GM23248 (cell line): ENCODE results near the gene NSA2. TPM values are rescaled to one million over a fixed set of nuclear protein-coding genes. Genes with fewer than 3 reads are reported as not detected.

Experiments used
- DNase-seq: peaks from one replicate; pipeline ENCODE4 v3.0.0-alpha.2; 2015
- H2AFZ ChIP-seq: fragments of 200-600 bp; sonication (generic); 2 replicates; pipeline ENCODE4 v1.6.1; 2016; ENCODE audit warnings: antibody characterized with exemption
- H3F3A ChIP-seq: fragments of 200-600 bp; sonication (generic); 2 replicates; pipeline ENCODE4 v1.6.1; 2016; ENCODE audit warnings: mild to moderate bottlenecking, antibody characterized with exemption, mixed run types; ENCODE audit not compliant: insufficient read depth
- H3K27ac ChIP-seq: fragments of 200-600 bp; sonication (generic); 2 replicates; pipeline ENCODE4 v1.5.1; 2016; ENCODE audit warnings: mild to moderate bottlenecking
- H3K27me3 ChIP-seq: fragments of 200-600 bp; sonication (generic); replicated peaks from 2 replicates; pipeline ENCODE4 v1.6.1; 2016; ENCODE audit warnings: mild to moderate bottlenecking; ENCODE audit not compliant: insufficient read depth
- H3K36me3 ChIP-seq: fragments of 200-600 bp; sonication (generic); 2 replicates; pipeline ENCODE4 v1.6.1; 2016; ENCODE audit warnings: low read depth, mild to moderate bottlenecking
- H3K4me1 ChIP-seq: fragments of 200-600 bp; sonication (generic); 2 replicates; pipeline ENCODE4 v1.6.1; 2016; ENCODE audit warnings: mild to moderate bottlenecking; ENCODE audit not compliant: insufficient read depth
- H3K4me2 ChIP-seq: fragments of 200-600 bp; sonication (generic); one replicate; pipeline ENCODE4 v1.6.1; 2016; ENCODE audit warnings: mild to moderate bottlenecking; ENCODE audit not compliant: unreplicated experiment
- H3K4me3 ChIP-seq: fragments of 200-600 bp; sonication (generic); 2 replicates; pipeline ENCODE4 v1.5.1; 2016; ENCODE audit warnings: mild to moderate bottlenecking
- H3K79me2 ChIP-seq: fragments of 200-600 bp; sonication (generic); 2 replicates; pipeline ENCODE4 v1.6.1; 2016; ENCODE audit warnings: mild to moderate bottlenecking; ENCODE audit not compliant: insufficient read depth
- H3K9ac ChIP-seq: fragments of 200-600 bp; sonication (generic); 2 replicates; pipeline ENCODE4 v1.6.1; 2016; ENCODE audit warnings: mild to moderate bottlenecking
- H3K9me2 ChIP-seq: fragments of 200-600 bp; sonication (generic); 2 replicates; pipeline ENCODE4 v1.6.1; 2016; ENCODE audit warnings: mixed run types, mild to moderate bottlenecking, moderate library complexity; ENCODE audit not compliant: insufficient read depth
- H3K9me3 ChIP-seq: fragments of 200-600 bp; sonication (generic); one replicate; pipeline ENCODE4 v1.6.1; 2017; ENCODE audit warnings: low read depth
- H4K20me1 ChIP-seq: fragments of 200-600 bp; sonication (generic); 2 replicates; pipeline ENCODE4 v1.6.0; 2016; ENCODE audit not compliant: insufficient read depth
- EZH2 ChIP-seq: fragments of 200-600 bp; sonication (generic); IDR thresholded peaks from 2 replicates; pipeline ENCODE4 v1.6.1; 2018; ENCODE audit warnings: antibody characterized with exemption, mild to moderate bottlenecking; ENCODE audit not compliant: insufficient read depth, poor library complexity, severe bottlenecking
- EZH2phosphoT487 ChIP-seq: fragments of 200-600 bp; sonication (generic); IDR thresholded peaks from 2 replicates; pipeline ENCODE4 v1.6.1; 2018; ENCODE audit warnings: antibody characterized with exemption, moderate library complexity, mild to moderate bottlenecking, low read depth; ENCODE audit not compliant: insufficient read depth
- WGBS, 2 experiments: methylation state at CpG; one replicate each; pipeline ENCODE4 v1.1.6; 2015 to 2017; ENCODE audit warnings: low lambda C conversion rate in 2 of 2, low coverage in 1 of 2; ENCODE audit errors: missing lambda C conversion rate in 2 of 2; 5-methylcytosine and 5-hydroxymethylcytosine counted together
- in situ Hi-C: fragments of 300-500 bp; cut with MboI; formaldehyde crosslinking; loops from 2 replicates; pipeline ENCODE4 v1.15.0; 2020
- polyA plus RNA-seq: library from polyadenylated mRNA; unstranded; fragments of >200 nt; fragmentation: Nextera tagmentation; extraction: Ambion mirVana; gene quantifications from 2 replicates; pipeline ENCODE4 v1.2.1, GENCODE V29; 2016
- total RNA-seq: library from RNA; depleted of rRNA; stranded (reverse); fragments of >200 nt; shearing (Covaris generic); gene quantifications from 2 replicates; pipeline ENCODE4 v1.2.3, GENCODE V29; 2014; rRNA removed

Gene NSA2
- total RNA-seq (51.9 and 59.3 TPM in 2 replicates), polyA plus RNA-seq (53.6 and 55.7 TPM in 2 replicates)

DNA sequence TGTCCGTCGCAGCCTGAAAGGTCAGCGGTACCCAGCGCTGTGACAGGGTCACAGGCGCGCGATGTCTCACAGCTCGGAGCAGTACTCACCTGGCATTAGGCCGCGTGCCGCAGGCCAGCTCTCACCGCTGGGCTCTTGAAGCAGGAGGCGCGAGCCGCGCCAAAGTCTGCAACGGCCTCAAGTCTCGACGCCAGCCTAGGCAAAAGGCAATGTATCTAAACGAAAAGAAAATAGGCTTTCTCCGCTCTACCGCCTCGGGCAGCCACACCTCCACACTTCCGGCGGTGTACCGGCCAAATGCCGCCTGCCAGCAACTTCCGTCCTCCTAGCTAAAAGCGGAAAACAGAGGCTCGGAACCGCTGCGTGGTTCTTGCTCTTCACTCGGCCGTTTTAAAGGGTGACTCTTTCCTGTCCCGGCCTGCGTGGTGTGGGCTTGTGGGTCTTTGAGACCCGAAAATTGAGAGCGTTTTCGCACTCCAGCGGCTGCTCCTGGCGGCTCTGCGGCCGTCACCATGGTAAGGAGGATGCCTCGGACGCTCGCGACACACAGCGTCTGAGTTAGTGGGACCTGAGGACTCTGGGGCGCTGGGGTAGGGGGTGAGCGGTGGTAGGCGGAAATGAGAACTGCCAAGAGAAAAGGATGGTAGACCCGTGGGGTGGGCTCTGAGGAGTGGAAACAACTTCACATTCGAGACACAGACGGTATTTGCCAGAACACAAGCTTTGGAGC, at the start of gene NSA2, which contains the start of gene GFM2:
Gene NSA2 (plus strand): TSS at position 401 of the 730 bp plus-strand sequence. CDS start 112 bp downstream, at position 513.
Gene GFM2 (minus strand): TSS at position 269 of the 730 bp plus-strand sequence. CDS start 3,375 bp downstream, outside the sequence.
- in situ Hi-C loops, result no loop called here
- peak; percentile 97 for DNase-seq
- Histone ChIP-seq H3K4me2 (peak within 1 kb of the TSS; percentile 80), H3K27me3 (no peaks in the 10 kb centered on the region), H2AFZ (peak within 1 kb of the TSS; percentile 99), H4K20me1 (no peaks in the 10 kb centered on the region), H3F3A (peaks cover 22% of the 10 kb centered on the region), H3K4me3 (peak within 1 kb of the TSS; percentile 98), H3K36me3 (peaks cover 23% of the 10 kb centered on the region), H3K9me3 (no peaks in the 10 kb centered on the region), H3K27ac (peak within 1 kb of the TSS; percentile 58), H3K4me1 (peaks cover 43% of the 10 kb centered on the region), H3K9me2 (no peaks in the 10 kb centered on the region), H3K79me2 (peaks cover 75% of the 10 kb centered on the region), H3K9ac (peak within 1 kb of the TSS; percentile 85)
- WGBS, 2 experiments, result 1% methylated on average over 47 to 52 of the region's 54 CpGs
- TF ChIP-seq EZH2 (no peak), EZH2phosphoT487 (no peak)

DNA sequence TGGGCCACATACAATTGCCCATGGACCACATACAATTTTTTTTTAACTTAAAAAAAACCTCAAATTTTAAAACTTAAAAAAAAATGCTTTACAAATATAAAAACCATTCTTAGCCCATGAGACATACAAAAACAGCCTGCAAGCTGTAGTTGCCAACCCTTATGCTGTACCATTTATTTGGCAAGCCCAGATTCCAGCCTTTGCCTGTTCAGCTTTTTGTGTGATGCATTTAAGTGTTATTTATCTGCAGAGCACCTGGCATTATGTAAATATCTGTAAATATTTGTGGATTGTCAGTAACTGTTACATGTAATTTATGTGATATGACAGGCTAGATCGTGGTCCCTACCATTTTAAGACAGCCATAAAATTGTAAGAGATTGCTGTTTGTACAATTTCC, 49.5 kb upstream of the NSA2 start:
- no peak for DNase-seq

DNA sequence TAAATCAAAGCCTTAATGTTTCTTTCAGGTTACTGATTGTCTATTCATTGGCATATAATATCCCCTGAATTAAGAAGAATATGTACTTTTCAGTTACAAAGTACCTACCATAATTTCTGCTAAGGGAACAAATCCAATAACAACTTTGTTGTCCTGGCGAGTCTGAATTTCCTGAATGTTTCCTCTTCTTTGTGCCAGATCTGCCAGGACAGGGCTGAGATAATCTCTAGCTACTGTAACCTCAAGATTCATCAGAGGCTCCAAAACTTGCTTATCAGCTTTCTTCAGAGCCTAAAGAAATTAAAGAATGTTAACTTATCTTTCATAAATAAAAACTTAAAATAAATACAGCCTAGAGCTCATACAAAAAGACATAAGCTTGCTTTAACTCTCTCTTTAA, 44.8 kb upstream of the NSA2 start:
- in situ Hi-C loops, result no loop called here
- Histone ChIP-seq H3K27ac (no peak overlapping the region), H2AFZ (no peak overlapping the region), H3F3A (0 out of 2 replicates have a peak, but pooled peaks cover 6% of the 10 kb centered on the region), H4K20me1 (no peaks in the 10 kb centered on the region), H3K79me2 (no peaks in the 10 kb centered on the region), H3K4me3 (no peak overlapping the region), H3K4me2 (no peak overlapping the region), H3K27me3 (no peaks in the 10 kb centered on the region), H3K36me3 (peaks cover 53% of the 10 kb centered on the region), H3K4me1 (no peaks in the 10 kb centered on the region), H3K9me2 (no peaks in the 10 kb centered on the region), H3K9ac (no peak overlapping the region), H3K9me3 (no peaks in the 10 kb centered on the region)
- WGBS, 2 experiments, result 61 to 67% methylated on average over 1 of the region's 1 CpG
- TF ChIP-seq EZH2 (no peak), EZH2phosphoT487 (no peak)
- no peak for DNase-seq

More for the DNA sequence above, 49.5 kb upstream of the NSA2 start:
- in situ Hi-C loops, result no loop called here
- Histone ChIP-seq H3K27me3 (no peaks in the 10 kb centered on the region), H3K79me2 (no peaks in the 10 kb centered on the region), H4K20me1 (no peaks in the 10 kb centered on the region), H3K27ac (no peak overlapping the region), H3F3A (no peaks in the 10 kb centered on the region), H3K4me3 (no peak overlapping the region), H3K9ac (no peak overlapping the region), H3K36me3 (peaks cover 32% of the 10 kb centered on the region), H2AFZ (no peak overlapping the region), H3K4me1 (no peaks in the 10 kb centered on the region), H3K4me2 (no peak overlapping the region), H3K9me3 (no peaks in the 10 kb centered on the region), H3K9me2 (no peaks in the 10 kb centered on the region)
- WGBS, 2 experiments, result 90 to 98% methylated on average over 1 of the region's 1 CpG
- TF ChIP-seq EZH2 (no peak), EZH2phosphoT487 (no peak)

DNA sequence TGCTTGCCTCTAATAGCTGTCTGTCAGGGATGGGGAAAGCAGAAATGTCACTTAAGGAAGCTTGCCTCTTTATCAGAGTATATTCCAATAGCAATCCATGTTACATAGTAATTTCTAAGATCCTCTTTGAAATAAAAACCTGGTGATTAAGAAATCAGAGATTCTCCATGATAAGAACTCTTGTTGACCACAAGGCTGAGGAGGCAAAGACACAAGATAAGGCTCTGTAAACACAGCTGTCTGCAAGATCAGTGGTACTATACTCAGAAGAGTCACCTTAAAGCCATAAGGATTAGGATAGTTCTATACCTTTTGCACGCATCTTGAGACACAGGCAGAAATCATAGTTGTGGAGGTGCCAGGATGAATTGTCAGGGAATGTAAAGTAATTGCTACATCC, 41.7 kb upstream of the NSA2 start:
- Histone ChIP-seq H3K4me2 (no peak overlapping the region), H4K20me1 (no peaks in the 10 kb centered on the region), H3K27me3 (no peaks in the 10 kb centered on the region), H3F3A (0 out of 2 replicates have a peak, but pooled peaks cover 6% of the 10 kb centered on the region), H3K4me1 (no peaks in the 10 kb centered on the region), H3K9me3 (no peaks in the 10 kb centered on the region), H3K27ac (no peak overlapping the region), H3K36me3 (peaks cover 50% of the 10 kb centered on the region), H2AFZ (no peak overlapping the region), H3K4me3 (no peak overlapping the region), H3K9ac (no peak overlapping the region), H3K79me2 (no peaks in the 10 kb centered on the region), H3K9me2 (no peaks in the 10 kb centered on the region)
- 97 to 100% methylated on average over 1 of the region's 1 CpG for WGBS, 2 experiments
- no peak for DNase-seq
- no peak for TF ChIP-seq EZH2
- no peak for TF ChIP-seq EZH2phosphoT487
- in situ Hi-C loops, result no loop called here
